ENCODE data around the gene CLSTN2.

DNA sequence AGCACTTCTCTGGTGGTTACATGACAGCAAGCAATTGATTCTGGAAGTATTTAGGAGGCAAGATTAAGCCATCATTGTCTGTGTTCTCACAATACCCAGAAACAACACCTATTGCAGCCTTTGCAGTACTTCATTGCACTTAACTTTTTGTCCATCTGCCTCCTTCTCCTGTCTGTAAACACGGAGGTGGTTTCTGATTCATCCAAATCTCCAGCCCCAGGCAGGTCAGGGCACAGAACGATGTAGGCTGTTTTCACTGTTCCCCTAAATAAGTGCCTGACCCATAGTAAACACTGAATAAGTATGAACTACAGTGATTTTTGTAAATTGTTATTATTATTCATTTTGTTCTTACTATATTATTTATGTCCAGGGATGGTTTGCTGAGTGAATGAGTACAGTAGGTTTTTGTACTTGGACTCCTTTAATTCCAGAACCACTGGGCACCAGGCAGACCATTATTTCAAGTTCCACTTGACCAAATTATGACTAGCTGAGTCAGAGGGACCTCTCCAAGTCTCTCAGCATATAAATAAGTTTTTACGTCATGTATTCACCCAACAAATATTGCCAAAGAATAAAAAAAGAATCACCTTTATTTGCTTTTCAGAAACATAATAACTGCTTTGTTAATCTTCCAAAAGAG, 459.6 kb downstream of the CLSTN2 start:
- TF ChIP-seq SIN3A (IDR thresholded peaks at IDR 0.05; ENCODE audit: borderline replicate concordance, insufficient read depth, low read length), result no peak
- no peak for TF ChIP-seq TAF1 (IDR thresholded peaks at IDR 0.05; ENCODE audit: borderline replicate concordance, insufficient read depth, low read length)
- TF ChIP-seq, protein P1, sequence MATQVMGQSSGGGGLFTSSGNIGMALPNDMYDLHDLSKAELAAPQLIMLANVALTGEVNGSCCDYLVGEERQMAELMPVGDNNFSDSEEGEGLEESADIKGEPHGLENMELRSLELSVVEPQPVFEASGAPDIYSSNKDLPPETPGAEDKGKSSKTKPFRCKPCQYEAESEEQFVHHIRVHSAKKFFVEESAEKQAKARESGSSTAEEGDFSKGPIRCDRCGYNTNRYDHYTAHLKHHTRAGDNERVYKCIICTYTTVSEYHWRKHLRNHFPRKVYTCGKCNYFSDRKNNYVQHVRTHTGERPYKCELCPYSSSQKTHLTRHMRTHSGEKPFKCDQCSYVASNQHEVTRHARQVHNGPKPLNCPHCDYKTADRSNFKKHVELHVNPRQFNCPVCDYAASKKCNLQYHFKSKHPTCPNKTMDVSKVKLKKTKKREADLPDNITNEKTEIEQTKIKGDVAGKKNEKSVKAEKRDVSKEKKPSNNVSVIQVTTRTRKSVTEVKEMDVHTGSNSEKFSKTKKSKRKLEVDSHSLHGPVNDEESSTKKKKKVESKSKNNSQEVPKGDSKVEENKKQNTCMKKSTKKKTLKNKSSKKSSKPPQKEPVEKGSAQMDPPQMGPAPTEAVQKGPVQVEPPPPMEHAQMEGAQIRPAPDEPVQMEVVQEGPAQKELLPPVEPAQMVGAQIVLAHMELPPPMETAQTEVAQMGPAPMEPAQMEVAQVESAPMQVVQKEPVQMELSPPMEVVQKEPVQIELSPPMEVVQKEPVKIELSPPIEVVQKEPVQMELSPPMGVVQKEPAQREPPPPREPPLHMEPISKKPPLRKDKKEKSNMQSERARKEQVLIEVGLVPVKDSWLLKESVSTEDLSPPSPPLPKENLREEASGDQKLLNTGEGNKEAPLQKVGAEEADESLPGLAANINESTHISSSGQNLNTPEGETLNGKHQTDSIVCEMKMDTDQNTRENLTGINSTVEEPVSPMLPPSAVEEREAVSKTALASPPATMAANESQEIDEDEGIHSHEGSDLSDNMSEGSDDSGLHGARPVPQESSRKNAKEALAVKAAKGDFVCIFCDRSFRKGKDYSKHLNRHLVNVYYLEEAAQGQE (IDR thresholded peaks at IDR 0.05; ENCODE audit: insufficient read depth in 1 of 2, low read depth in 2 of 2, low read length in 2 of 2), result no peak
- TF ChIP-seq POLR2AphosphoS5 (IDR thresholded peaks at IDR 0.05; ENCODE audit: low read depth, low read length), result no peak
